ENCODE results near the gene ANTXR1. TPM values are rescaled to one million over a fixed set of nuclear protein-coding genes. Genes with fewer than 3 reads are reported as not detected.

ANTXR1 gene
- polyA plus RNA-seq, 1 experiment = 87.1 TPM

DNA sequence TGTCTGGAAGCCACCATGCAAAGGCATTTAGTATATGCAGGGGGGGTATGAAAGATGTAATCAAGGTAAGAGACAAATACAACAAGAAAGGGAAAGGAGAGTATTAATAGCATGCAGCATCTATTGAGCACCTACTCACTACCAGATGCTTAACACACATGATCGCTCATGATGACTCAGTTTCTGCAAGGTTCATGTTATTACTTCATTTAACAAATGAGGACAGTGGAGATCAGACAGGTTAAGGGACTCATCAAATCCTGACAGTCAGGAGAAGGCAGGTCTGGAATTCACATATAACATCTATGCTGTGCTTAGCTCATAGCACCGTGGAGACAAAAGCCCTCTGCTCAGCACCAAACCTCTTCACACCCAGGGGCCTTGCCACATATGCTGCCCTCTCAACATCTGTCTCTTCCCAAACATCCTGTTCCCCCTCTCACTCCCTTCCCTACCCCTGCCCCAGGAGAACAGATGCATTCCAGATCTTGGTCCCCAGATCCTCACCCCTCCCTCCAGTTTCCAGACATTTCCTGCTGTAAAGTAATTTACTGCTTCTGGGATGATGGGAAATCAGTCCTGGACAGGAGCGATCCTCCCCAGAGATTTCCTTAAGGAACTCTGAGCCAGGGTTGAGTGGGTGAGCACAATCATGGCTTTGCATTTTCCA lies 155.3 kb downstream of the ANTXR1 start:
- POLR2A ChIA-PET = interaction anchor here (0.6 kb wide), 1 partner anchor 104 kb away, joined by 3 read pairs; no protein-coding TSS in a partner anchor
- no peak for DNase-seq (ENCODE audit: low read depth)
- H3K27me3 ChIP-seq (ENCODE audit: control insufficient read depth, insufficient read depth, low read length) = no peaks in the 10 kb centered on the region
- H3K36me3 ChIP-seq (ENCODE audit: control insufficient read depth, insufficient read depth, low read length) = peaks cover 11% of the 10 kb centered on the region
- no peak overlapping the region for H3K4me3 ChIP-seq (ENCODE audit: low read depth, low read length)
- TF ChIP-seq CTCF (IDR thresholded peaks at IDR 0.05; ENCODE audit: insufficient read depth, low read depth, low read length) = no peak
- CTCF ChIA-PET = no interaction called here

GRCh38 chr2:69168950-69169654 lies 156.1 kb downstream of the ANTXR1 start:
- Histone ChIP-seq H3K36me3 (ENCODE audit: control insufficient read depth, insufficient read depth, low read length) (peaks cover 11% of the 10 kb centered on the region), H3K27me3 (ENCODE audit: control insufficient read depth, insufficient read depth, low read length) (no peaks in the 10 kb centered on the region), H3K4me3 (ENCODE audit: low read depth, low read length) (no peak overlapping the region)
- no peak for DNase-seq (ENCODE audit: low read depth)
- ChIA-PET POLR2A (interaction anchor here (0.6 kb wide), 1 partner anchor 103 kb away, joined by 3 read pairs; no protein-coding TSS in a partner anchor), CTCF (no interaction called here)
- no peak for TF ChIP-seq CTCF (IDR thresholded peaks at IDR 0.05; ENCODE audit: insufficient read depth, low read depth, low read length)

- DNase-seq (ENCODE audit: low read depth) = no peak
- Histone ChIP-seq H3K36me3 (ENCODE audit: control insufficient read depth, insufficient read depth, low read length) (peaks cover 11% of the 10 kb centered on the region), H3K4me3 (ENCODE audit: low read depth, low read length) (no peak overlapping the region), H3K27me3 (ENCODE audit: control insufficient read depth, insufficient read depth, low read length) (no peaks in the 10 kb centered on the region)
- no peak for TF ChIP-seq CTCF (IDR thresholded peaks at IDR 0.05; ENCODE audit: insufficient read depth, low read depth, low read length)
- CTCF ChIA-PET = no interaction called here
- POLR2A ChIA-PET = no interaction called here
Measured at GRCh38 chr2:69169655-69170389, 156.8 kb downstream of the ANTXR1 start.

DNA sequence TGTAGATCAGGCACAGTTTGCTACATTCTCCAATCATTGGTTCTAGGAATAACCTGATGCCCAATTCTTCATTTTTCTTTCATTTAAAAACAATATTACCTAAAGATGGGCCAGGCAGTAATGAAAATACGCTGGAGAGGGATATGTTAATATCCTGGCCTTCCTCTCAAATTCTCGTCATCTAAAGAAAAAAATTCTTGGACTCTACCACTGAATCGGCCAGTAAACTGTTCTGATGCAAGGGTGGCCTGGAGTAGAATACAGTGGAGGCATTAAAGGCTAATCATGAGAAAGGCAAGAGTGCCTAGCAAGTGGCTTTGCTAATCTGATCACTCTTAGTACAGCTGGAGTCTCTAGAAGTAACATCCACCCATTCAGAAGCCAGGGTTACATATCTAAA lies 157.7 kb downstream of the ANTXR1 start:
- no peak overlapping the region for H3K4me3 ChIP-seq (ENCODE audit: low read depth, low read length)
- DNase-seq (ENCODE audit: low read depth) = no peak
- no peaks in the 10 kb centered on the region for H3K27me3 ChIP-seq (ENCODE audit: control insufficient read depth, insufficient read depth, low read length)
- CTCF ChIA-PET = interaction anchor here (0.6 to 0.7 kb wide), 3 partner anchors 27 to 266 kb away, joined by 3 read pairs; partner anchors contain the start of gene NFU1
- peaks cover 11% of the 10 kb centered on the region for H3K36me3 ChIP-seq (ENCODE audit: control insufficient read depth, insufficient read depth, low read length)
- POLR2A ChIA-PET = no interaction called here
- TF ChIP-seq CTCF (IDR thresholded peaks at IDR 0.05; ENCODE audit: insufficient read depth, low read depth, low read length) = no peak

All from BJ (cell line).